ENCODE results near the gene TSPEAR. TPM values are rescaled to one million over a fixed set of nuclear protein-coding genes. Genes with fewer than 3 reads are reported as not detected.

The TSPEAR gene
- total and polyA plus RNA-seq, 2 of the 13 experiments (the other 11 are each of a cell fraction or from before 2014, with no cell fraction given): 0.07 to 0.32 TPM

- TF ChIP-seq HDAC2 (CRISPR knock-in tag; IDR thresholded peaks at IDR 0.05): peak; percentile 95
- 0 out of 2 replicates have a peak, but pooled peaks have one; percentile 70 for TF ChIP-seq CREBL2 (CRISPR knock-in tag; IDR thresholded peaks at IDR 0.05; ENCODE audit: borderline replicate concordance)
- TF ChIP-seq MXD4 (CRISPR knock-in tag; IDR thresholded peaks at IDR 0.05): peak; percentile 72
- TF ChIP-seq JUND (CRISPR knock-in tag; IDR thresholded peaks at IDR 0.05): peak; percentile 75; the same call in 1 of the 2 replicates
- TF ChIP-seq, protein P1, sequence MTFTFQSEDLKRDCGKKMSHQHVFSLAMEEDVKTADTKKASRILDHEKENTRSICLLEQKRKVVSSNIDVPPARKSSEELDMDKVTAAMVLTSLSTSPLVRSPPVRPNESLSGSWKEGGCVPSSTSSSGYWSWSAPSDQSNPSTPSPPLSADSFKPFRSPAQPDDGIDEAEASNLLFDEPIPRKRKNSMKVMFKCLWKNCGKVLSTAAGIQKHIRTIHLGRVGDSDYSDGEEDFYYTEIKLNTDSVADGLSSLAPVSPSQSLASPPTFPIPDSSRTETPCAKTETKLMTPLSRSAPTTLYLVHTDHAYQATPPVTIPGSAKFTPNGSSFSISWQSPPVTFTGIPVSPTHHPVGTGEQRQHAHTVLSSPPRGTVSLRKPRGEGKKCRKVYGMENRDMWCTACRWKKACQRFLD (CRISPR knock-in tag; IDR thresholded peaks at IDR 0.05; ENCODE audit: borderline replicate concordance): no peak
- peak; percentile 88; the same call in 1 of the 2 replicates for TF ChIP-seq HMG20A (CRISPR knock-in tag; IDR thresholded peaks at IDR 0.05; ENCODE audit: borderline replicate concordance)
- peak; percentile 51; the same call in 1 of the 2 replicates for TF ChIP-seq ZFP1 (CRISPR knock-in tag; IDR thresholded peaks at IDR 0.05)
- peak; percentile 71 for TF ChIP-seq FOSL2 (CRISPR knock-in tag; IDR thresholded peaks at IDR 0.05)
- TF ChIP-seq ATF7-NPFF (CRISPR knock-in tag; IDR thresholded peaks at IDR 0.05; ENCODE audit: low read depth): peak; percentile 84; the same call in 1 of the 2 replicates
- no peak for TF ChIP-seq BCLAF1 (IDR thresholded peaks at IDR 0.05)
- peak; percentile 73 for TF ChIP-seq ZSCAN31 (CRISPR knock-in tag; IDR thresholded peaks at IDR 0.05; ENCODE audit: low read depth)
- no peak for TF ChIP-seq ZNF841 (CRISPR knock-in tag; IDR thresholded peaks at IDR 0.05; ENCODE audit: borderline replicate concordance)
- TF ChIP-seq NAIF1 (CRISPR knock-in tag; IDR thresholded peaks at IDR 0.05; ENCODE audit: borderline replicate concordance): no peak
- TF ChIP-seq EP300 (IDR thresholded peaks at IDR 0.05; ENCODE audit: low read depth in 2 of 2, low read length in 2 of 2): peak in 1 of 2 experiments; percentile 69; a peak in 1 of 4 replicates
- TF ChIP-seq EP300 (CRISPR knock-in tag; IDR thresholded peaks at IDR 0.05; ENCODE audit: borderline replicate concordance): peak; percentile 76
- TF ChIP-seq ZNF652 (CRISPR knock-in tag; IDR thresholded peaks at IDR 0.05; ENCODE audit: borderline replicate concordance, low read depth): peak; percentile 25; the same call in 1 of the 2 replicates
- no peak for TF ChIP-seq SSRP1 (CRISPR knock-in tag; IDR thresholded peaks at IDR 0.05)
- no peak for TF ChIP-seq HNRNPH1 (optimal IDR thresholded peaks at IDR 0.05; ENCODE audit: low read depth, low read length)
- peak; percentile 79; the same call in 1 of the 2 replicates for TF ChIP-seq ZNF580 (CRISPR knock-in tag; IDR thresholded peaks at IDR 0.05; ENCODE audit: borderline replicate concordance, low read depth)
- peak; percentile 75 for TF ChIP-seq ELF3 (CRISPR knock-in tag; IDR thresholded peaks at IDR 0.05)
- no peak for TF ChIP-seq DNMT3B (CRISPR knock-in tag; conservative IDR thresholded peaks at IDR 0.05)
- no peak for TF ChIP-seq FOXA1 (IDR thresholded peaks at IDR 0.05)
- no peak; the same call in 1 of the 2 replicates for TF ChIP-seq FOXA1 (CRISPR knock-in tag; IDR thresholded peaks at IDR 0.05)
- TF ChIP-seq, protein P2, sequence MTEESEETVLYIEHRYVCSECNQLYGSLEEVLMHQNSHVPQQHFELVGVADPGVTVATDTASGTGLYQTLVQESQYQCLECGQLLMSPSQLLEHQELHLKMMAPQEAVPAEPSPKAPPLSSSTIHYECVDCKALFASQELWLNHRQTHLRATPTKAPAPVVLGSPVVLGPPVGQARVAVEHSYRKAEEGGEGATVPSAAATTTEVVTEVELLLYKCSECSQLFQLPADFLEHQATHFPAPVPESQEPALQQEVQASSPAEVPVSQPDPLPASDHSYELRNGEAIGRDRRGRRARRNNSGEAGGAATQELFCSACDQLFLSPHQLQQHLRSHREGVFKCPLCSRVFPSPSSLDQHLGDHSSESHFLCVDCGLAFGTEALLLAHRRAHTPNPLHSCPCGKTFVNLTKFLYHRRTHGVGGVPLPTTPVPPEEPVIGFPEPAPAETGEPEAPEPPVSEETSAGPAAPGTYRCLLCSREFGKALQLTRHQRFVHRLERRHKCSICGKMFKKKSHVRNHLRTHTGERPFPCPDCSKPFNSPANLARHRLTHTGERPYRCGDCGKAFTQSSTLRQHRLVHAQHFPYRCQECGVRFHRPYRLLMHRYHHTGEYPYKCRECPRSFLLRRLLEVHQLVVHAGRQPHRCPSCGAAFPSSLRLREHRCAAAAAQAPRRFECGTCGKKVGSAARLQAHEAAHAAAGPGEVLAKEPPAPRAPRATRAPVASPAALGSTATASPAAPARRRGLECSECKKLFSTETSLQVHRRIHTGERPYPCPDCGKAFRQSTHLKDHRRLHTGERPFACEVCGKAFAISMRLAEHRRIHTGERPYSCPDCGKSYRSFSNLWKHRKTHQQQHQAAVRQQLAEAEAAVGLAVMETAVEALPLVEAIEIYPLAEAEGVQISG (CRISPR knock-in tag; IDR thresholded peaks at IDR 0.05): peak; percentile 81
These were observed 117.6 kb downstream of the TSPEAR start (continued) for GRCh38 chr21:44593598-44594405.
